HG03066 (cell line): ENCODE data around the gene HCCS.

Source experiments
- ATAC-seq: cut with Tn5 transposase; IDR thresholded peaks from one replicate; pipeline ENCODE4 v1.9.1; 2021; ENCODE audit warnings: low read depth; ENCODE audit not compliant: unreplicated experiment

The HCCS gene

GRCh38 chrX:11111037-11111851 is at the start of gene HCCS:
TSS of gene HCCS (plus strand) at chrX:11111332. CDS start at chrX:11112061, 729 bp downstream.
- ATAC-seq: peak; percentile 86

- ATAC-seq: no peak
Observed at GRCh38 chrX:11064276-11064675, 46.9 kb upstream of the HCCS start.

- no peak for ATAC-seq
Observed at GRCh38 chrX:11064851-11065600, 46.1 kb upstream of the HCCS start.

GRCh38 chrX:11066812-11067211 is 44.3 kb upstream of the HCCS start:
- ATAC-seq: no peak

- no peak for ATAC-seq
Observed at GRCh38 chrX:11073381-11073780, 37.8 kb upstream of the HCCS start.

- no peak for ATAC-seq
Observed at GRCh38 chrX:11080741-11081305, 30.3 kb upstream of the HCCS start.

- ATAC-seq: no peak
Observed at GRCh38 chrX:11081511-11081910, 29.6 kb upstream of the HCCS start.

GRCh38 chrX:11085305-11085704 is 25.8 kb upstream of the HCCS start:
- ATAC-seq: no peak

- no peak for ATAC-seq
Observed at GRCh38 chrX:11089802-11090201, 21.3 kb upstream of the HCCS start.

GRCh38 chrX:11097933-11098332 is 13.2 kb upstream of the HCCS start:
- no peak for ATAC-seq

- ATAC-seq: no peak
Observed at GRCh38 chrX:11099465-11099864, 11.7 kb upstream of the HCCS start.

- no peak for ATAC-seq
Observed at GRCh38 chrX:11100281-11101035, 10.7 kb upstream of the HCCS start.

- ATAC-seq: no peak
Observed at GRCh38 chrX:11103006-11103405, 8.1 kb upstream of the HCCS start.

GRCh38 chrX:11103751-11104150 is 7.4 kb upstream of the HCCS start:
- no peak for ATAC-seq

GRCh38 chrX:11105080-11105479 is 6.1 kb upstream of the HCCS start:
- no peak for ATAC-seq

GRCh38 chrX:11108253-11108941 is 2.7 kb upstream of the HCCS start:
- no peak for ATAC-seq

GRCh38 chrX:11109968-11110367 is 1.2 kb upstream of the HCCS start:
- no peak for ATAC-seq

GRCh38 chrX:11111947-11112346 is 815 bp downstream of the HCCS start:
- no peak for ATAC-seq

GRCh38 chrX:11113731-11114130 is 2.6 kb downstream of the HCCS start:
- no peak for ATAC-seq

- no peak for ATAC-seq
Observed at GRCh38 chrX:11117745-11118144, 6.6 kb downstream of the HCCS start.
